HS-27A (cell line): ENCODE data around the gene MDM2.
"Not testable (repeated sequence)": the region's sequence is repeated elsewhere in the genome, so short reads cannot be mapped to it uniquely, and the experiment has no call there.

Source experiments
- DNase-seq: peaks from one replicate; pipeline ENCODE4 v3.0.0-alpha.2; 2012; ENCODE audit warnings: low read depth, missing footprints

MDM2 gene

GRCh38 chr12:68805592-68806120, 2.3 kb upstream of the MDM2 start:
- DNase-seq, result no peak

- no peak for DNase-seq
These were observed 1.3 kb upstream of the MDM2 start for GRCh38 chr12:68806488-68807237.

DNA sequence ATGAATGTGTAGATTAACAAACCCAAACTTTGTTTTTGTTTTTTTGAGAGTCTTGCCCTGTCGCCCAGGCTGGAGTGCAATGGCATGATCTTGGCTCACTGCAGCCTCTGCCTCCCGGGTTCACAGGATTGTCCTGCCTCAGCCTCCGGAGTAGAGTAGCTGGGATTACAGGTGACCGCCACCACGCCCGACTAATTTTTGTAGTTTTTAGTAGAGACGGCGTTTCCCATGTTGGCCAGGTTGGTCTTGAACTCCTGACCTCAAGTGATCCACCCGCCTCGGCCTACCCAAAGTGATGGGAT, 752 bp upstream of the MDM2 start:
- not testable (repeated sequence) for DNase-seq

DNA sequence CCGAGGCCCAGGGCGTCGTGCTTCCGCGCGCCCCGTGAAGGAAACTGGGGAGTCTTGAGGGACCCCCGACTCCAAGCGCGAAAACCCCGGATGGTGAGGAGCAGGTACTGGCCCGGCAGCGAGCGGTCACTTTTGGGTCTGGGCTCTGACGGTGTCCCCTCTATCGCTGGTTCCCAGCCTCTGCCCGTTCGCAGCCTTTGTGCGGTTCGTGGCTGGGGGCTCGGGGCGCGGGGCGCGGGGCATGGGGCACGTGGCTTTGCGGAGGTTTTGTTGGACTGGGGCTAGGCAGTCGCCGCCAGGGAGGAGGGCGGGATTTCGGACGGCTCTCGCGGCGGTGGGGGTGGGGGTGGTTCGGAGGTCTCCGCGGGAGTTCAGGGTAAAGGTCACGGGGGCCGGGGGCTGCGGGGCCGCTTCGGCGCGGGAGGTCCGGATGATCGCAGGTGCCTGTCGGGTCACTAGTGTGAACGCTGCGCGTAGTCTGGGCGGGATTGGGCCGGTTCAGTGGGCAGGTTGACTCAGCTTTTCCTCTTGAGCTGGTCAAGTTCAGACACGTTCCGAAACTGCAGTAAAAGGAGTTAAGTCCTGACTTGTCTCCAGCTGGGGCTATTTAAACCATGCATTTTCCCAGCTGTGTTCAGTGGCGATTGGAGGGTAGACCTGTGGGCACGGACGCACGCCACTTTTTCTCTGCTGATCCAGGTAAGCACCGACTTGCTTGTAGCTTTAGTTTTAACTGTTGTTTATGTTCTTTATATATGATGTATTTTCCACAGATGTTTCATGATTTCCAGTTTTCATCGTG, 612 bp downstream of the MDM2 start:
- DNase-seq, result peak; percentile 64

- no peak for DNase-seq
These were observed 1.4 kb downstream of the MDM2 start for GRCh38 chr12:68809190-68810026.

- not testable (repeated sequence) for DNase-seq
These were observed 2.0 kb downstream of the MDM2 start for GRCh38 chr12:68810027-68810389.

GRCh38 chr12:68811573-68811972, 3.6 kb downstream of the MDM2 start:
- DNase-seq, result not testable (repeated sequence)

- DNase-seq, result no peak
These were observed 4.7 kb downstream of the MDM2 start for GRCh38 chr12:68812553-68813241.

DNA sequence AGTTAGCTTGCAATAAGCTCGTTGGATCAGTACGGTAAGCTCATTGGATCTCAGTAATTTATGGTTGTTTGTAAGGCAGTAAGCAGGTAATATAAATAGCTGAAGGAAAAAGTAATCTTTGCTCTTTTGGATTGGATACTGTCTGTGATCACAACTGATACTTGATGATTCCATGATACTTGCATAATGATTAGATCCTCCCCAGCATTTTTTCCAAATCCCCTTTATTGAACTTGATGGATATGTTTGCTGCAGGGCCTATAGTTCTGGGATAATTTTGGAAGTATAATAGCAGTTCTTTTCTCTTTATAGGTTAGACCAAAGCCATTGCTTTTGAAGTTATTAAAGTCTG, 5.2 kb downstream of the MDM2 start:
- no peak for DNase-seq

DNA sequence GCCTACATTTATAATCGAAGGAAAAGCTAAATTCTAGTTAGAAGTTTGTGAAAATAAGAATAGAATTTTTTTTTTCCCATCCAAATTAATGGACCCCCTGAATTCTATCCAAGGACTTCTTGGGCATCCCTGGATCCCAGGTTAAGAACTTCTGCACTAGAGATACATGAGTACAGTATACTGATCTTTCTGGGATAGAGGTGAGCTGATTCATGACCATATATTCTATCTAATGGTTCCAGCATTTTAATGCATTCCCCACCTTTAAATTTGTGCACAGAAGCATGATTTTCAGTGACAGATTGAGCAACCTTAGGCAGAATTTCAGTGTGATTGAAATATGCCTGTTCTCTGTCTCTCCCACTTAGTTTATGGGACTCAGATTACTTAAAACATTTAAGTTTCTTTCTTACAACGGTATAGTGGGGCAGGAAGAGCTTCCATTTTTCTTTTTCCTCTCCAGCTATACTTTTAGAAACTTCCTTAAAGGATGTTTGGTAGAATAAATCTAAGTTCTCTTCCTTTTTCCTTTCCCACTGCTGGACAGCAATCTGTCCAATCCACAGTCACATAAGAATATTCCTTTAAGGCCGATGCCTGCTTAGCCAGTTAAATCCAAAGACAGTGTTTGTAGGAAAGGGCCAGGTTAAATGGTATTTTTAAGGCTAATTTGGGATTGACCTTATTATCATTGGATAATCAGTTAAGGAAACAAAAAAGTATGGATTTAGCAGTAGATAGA, 6.7 kb downstream of the MDM2 start:
- DNase-seq, result no peak

GRCh38 chr12:68815232-68815927, 7.4 kb downstream of the MDM2 start:
- DNase-seq, result no peak

GRCh38 chr12:68815928-68816800, 8.2 kb downstream of the MDM2 start:
- no peak for DNase-seq

GRCh38 chr12:68819481-68819880, 11.5 kb downstream of the MDM2 start:
- DNase-seq, result not testable (repeated sequence)

GRCh38 chr12:68821357-68822188, 13.6 kb downstream of the MDM2 start:
- no peak for DNase-seq

GRCh38 chr12:68823696-68824095, 15.7 kb downstream of the MDM2 start:
- DNase-seq, result no peak

- DNase-seq, result no peak
These were observed 16.2 kb downstream of the MDM2 start for GRCh38 chr12:68824131-68824530.

- no peak for DNase-seq
These were observed 16.7 kb downstream of the MDM2 start for GRCh38 chr12:68824597-68825250.

DNA sequence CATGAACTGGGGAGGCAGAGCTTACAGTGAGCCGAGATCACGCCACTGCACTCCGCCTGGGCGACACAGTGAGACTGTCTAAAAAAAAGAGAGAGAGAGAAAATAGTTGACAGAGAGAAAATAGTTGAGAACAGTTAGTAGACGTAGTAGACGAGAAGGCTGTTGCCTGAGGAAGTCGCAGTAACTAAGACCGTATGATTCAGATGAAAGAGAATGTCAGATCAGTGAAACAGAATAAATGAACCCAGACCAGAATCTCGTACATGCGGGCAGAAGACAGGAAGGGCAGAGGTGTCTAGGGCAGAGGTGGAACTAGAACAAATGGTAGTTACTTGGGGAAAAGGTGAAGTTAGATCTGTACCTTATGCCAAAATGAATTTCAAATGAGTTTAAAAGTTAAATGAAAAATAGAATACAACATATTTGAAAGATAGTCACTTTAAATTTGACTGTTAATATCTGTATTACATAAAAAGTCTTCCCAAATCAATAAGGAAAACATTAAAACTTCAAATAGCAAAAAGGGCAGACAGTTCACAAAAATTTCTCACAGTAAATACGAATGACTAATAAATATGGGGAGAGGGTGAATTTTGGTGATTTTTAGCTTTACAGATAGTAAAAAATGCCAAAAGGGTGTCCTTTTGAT, 17.7 kb downstream of the MDM2 start:
- DNase-seq, result no peak
